ENCODE data around the gene VOPP1.

- TF ChIP-seq NFIC (IDR thresholded peaks at IDR 0.05): no peak
- TF ChIP-seq TCF12 (IDR thresholded peaks at IDR 0.05; ENCODE audit: low read depth): no peak
- TF ChIP-seq EP300 (IDR thresholded peaks at IDR 0.05; ENCODE audit: borderline replicate concordance): no peak
- no peak for TF ChIP-seq YY1 (IDR thresholded peaks at IDR 0.05; ENCODE audit: low read depth)
- no peak for TF ChIP-seq CREB1 (IDR thresholded peaks at IDR 0.05; ENCODE audit: low read depth)
- TF ChIP-seq CEBPB (IDR thresholded peaks at IDR 0.05): no peak
- no peak for TF ChIP-seq TAF1 (IDR thresholded peaks at IDR 0.05; ENCODE audit: low read depth)
- TF ChIP-seq MAX (IDR thresholded peaks at IDR 0.05): no peak
- no peak for TF ChIP-seq RAD21 (IDR thresholded peaks at IDR 0.05; ENCODE audit: low read depth)
- no peak for TF ChIP-seq REST (IDR thresholded peaks at IDR 0.05; ENCODE audit: low read depth)
- no peak for TF ChIP-seq USF1 (IDR thresholded peaks at IDR 0.05)
- no peak for TF ChIP-seq TEAD4 (IDR thresholded peaks at IDR 0.05)
- no peak for TF ChIP-seq FOXM1 (IDR thresholded peaks at IDR 0.05; ENCODE audit: borderline replicate concordance, low read depth)
- TF ChIP-seq ZBTB7A (IDR thresholded peaks at IDR 0.05; ENCODE audit: low read depth): no peak
Observed at GRCh38 chr7:55575733-55576132, 3.4 kb upstream of the VOPP1 start.
